ENCODE results near the gene GPR108.

DNA sequence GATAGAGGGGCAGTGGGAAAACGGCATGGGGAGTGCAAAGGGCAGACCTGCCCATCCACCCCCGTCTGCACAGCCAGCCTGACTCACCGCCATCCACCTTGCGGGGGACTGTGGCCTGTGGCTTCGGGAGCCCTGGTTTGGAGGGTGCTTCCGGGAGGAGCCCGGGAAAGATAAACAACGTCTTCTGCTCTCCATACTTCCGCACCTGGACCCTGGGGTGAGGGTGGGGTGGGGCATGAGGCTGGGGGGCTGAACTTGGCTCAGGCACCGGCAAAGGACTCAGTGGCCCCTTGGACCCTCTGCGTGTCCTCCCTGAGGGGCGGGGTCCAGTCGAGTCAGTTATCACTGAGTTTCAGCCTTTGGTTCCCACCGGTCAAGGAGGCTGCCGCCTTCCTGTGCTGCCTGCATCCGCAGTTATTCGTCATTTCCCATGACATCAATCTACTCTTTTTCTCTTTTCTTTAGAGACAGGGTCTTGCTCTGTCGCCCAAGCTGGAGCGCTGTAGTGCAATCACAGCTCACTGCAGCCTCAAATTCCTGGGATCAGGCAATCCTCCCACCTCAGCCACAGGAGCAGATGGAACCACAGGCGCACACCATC lies 3.2 kb downstream of the GPR108 start:
- TF ChIP-seq ZNF529 (tag by site-specific recombination; IDR thresholded peaks at IDR 0.05; ENCODE audit: insufficient replicate concordance): no peak
- TF ChIP-seq, protein P1, sequence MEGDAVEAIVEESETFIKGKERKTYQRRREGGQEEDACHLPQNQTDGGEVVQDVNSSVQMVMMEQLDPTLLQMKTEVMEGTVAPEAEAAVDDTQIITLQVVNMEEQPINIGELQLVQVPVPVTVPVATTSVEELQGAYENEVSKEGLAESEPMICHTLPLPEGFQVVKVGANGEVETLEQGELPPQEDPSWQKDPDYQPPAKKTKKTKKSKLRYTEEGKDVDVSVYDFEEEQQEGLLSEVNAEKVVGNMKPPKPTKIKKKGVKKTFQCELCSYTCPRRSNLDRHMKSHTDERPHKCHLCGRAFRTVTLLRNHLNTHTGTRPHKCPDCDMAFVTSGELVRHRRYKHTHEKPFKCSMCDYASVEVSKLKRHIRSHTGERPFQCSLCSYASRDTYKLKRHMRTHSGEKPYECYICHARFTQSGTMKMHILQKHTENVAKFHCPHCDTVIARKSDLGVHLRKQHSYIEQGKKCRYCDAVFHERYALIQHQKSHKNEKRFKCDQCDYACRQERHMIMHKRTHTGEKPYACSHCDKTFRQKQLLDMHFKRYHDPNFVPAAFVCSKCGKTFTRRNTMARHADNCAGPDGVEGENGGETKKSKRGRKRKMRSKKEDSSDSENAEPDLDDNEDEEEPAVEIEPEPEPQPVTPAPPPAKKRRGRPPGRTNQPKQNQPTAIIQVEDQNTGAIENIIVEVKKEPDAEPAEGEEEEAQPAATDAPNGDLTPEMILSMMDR (tag by site-specific recombination; IDR thresholded peaks at IDR 0.05): no peak
- TF ChIP-seq, protein P2, sequence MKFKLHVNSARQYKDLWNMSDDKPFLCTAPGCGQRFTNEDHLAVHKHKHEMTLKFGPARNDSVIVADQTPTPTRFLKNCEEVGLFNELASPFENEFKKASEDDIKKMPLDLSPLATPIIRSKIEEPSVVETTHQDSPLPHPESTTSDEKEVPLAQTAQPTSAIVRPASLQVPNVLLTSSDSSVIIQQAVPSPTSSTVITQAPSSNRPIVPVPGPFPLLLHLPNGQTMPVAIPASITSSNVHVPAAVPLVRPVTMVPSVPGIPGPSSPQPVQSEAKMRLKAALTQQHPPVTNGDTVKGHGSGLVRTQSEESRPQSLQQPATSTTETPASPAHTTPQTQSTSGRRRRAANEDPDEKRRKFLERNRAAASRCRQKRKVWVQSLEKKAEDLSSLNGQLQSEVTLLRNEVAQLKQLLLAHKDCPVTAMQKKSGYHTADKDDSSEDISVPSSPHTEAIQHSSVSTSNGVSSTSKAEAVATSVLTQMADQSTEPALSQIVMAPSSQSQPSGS (tag by site-specific recombination; IDR thresholded peaks at IDR 0.05; ENCODE audit: low read depth): no peak

Data from HEK293 (cell line).